IPS-18a (cell line): Measurements from ENCODE around the gene NTF3.
"Not testable (repeated sequence)": the region's sequence is repeated elsewhere in the genome, so short reads cannot be mapped to it uniquely, and the experiment has no call there.

ENCODE experiments used
- H3K27ac ChIP-seq: one replicate; pipeline ENCODE4 v1.5.1; 2013; ENCODE audit warnings: low read length
- H3K27me3 ChIP-seq: one replicate; pipeline ENCODE4 v1.6.1; 2013; ENCODE audit warnings: mild to moderate bottlenecking, low read length; ENCODE audit not compliant: control insufficient read depth, insufficient read depth
- H3K36me3 ChIP-seq: one replicate; pipeline ENCODE4 v1.6.1; 2013; ENCODE audit warnings: low read depth, low read length; ENCODE audit not compliant: control insufficient read depth
- H3K4me1 ChIP-seq: one replicate; pipeline ENCODE4 v1.6.1; 2013; ENCODE audit warnings: low read depth, low read length; ENCODE audit not compliant: control insufficient read depth
- H3K4me3 ChIP-seq: one replicate; pipeline ENCODE4 v1.5.1; 2013; ENCODE audit warnings: low read length
- H3K9ac ChIP-seq: one replicate; pipeline ENCODE4 v1.6.1; 2013; ENCODE audit warnings: mild to moderate bottlenecking, low read length, moderate library complexity
- H3K9me3 ChIP-seq: one replicate; pipeline ENCODE4 v1.6.1; 2013; ENCODE audit warnings: low read depth, low read length; ENCODE audit not compliant: control insufficient read depth

Gene NTF3

DNA sequence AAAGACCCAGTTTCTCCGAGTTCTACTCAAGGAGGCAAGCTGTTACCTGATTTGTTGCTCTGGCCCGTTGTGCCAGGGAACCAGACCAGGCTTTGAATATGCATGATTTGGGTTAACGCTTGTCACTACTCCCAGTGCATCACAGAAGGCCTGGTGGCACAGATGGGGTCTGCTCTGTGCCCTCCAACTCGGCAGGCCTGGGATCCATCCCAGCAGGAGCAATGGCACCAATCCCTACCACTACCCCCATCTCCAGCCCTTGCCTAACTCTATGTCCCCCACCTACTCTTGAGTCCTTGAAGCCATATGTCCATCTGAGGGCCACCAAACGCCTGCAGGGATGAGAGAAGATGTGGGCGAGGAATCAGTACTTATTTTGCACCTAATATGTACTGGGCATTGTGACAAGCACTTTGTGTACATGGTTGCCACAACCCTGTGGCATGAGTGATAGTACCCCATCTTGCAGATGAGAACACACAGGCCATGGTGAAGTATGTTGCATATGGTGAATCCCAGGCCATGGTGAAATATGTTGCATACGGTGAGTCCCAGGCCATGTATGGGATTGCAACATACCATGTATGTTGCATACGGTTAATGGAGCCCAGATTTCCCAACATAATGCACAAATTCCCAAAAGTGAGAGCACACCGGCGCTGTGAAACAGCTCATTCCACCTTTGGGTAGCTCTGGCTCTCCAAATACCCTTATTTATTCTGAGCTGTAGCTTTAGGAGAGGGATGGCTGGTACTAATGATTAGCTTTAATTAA lies 102.7 kb downstream of the NTF3 start:
- no peak overlapping the region for H3K27ac ChIP-seq
- no peak overlapping the region for H3K9ac ChIP-seq
- peaks cover 7% of the 10 kb centered on the region for H3K27me3 ChIP-seq
- no peaks in the 10 kb centered on the region for H3K36me3 ChIP-seq
- H3K4me3 ChIP-seq, result no peak overlapping the region
- no peaks in the 10 kb centered on the region for H3K9me3 ChIP-seq
- H3K4me1 ChIP-seq, result no peaks in the 10 kb centered on the region

GRCh38 chr12:5535541-5535940 lies 103.6 kb downstream of the NTF3 start:
- Histone ChIP-seq H3K4me3 (no peak overlapping the region), H3K9ac (no peak overlapping the region), H3K9me3 (no peaks in the 10 kb centered on the region), H3K27me3 (peaks cover 7% of the 10 kb centered on the region), H3K4me1 (no peaks in the 10 kb centered on the region), H3K27ac (no peak overlapping the region), H3K36me3 (no peaks in the 10 kb centered on the region)

GRCh38 chr12:5537026-5537615 lies 105.2 kb downstream of the NTF3 start:
- H3K9me3 ChIP-seq, H3K4me1 ChIP-seq, H3K4me3 ChIP-seq, H3K27ac ChIP-seq, H3K36me3 ChIP-seq, H3K27me3 ChIP-seq, H3K9ac ChIP-seq: not testable (repeated sequence)

- Histone ChIP-seq H3K27ac (no peak overlapping the region), H3K9ac (no peak overlapping the region), H3K9me3 (no peaks in the 10 kb centered on the region), H3K4me3 (no peak overlapping the region), H3K27me3 (peaks cover 7% of the 10 kb centered on the region), H3K4me1 (no peaks in the 10 kb centered on the region), H3K36me3 (no peaks in the 10 kb centered on the region)
Measured at GRCh38 chr12:5537771-5538170, 105.9 kb downstream of the NTF3 start.
